GM23248 (cell line): ENCODE data around the gene PRSS57. TPM values are rescaled to one million over a fixed set of nuclear protein-coding genes. Genes with fewer than 3 reads are reported as not detected.
"Not testable (repeated sequence)": the region's sequence is repeated elsewhere in the genome, so short reads cannot be mapped to it uniquely, and the experiment has no call there.

Source experiments
- DNase-seq: peaks from one replicate; pipeline ENCODE4 v3.0.0-alpha.2; 2015
- H2AFZ ChIP-seq: fragments of 200-600 bp; sonication (generic); 2 replicates; pipeline ENCODE4 v1.6.1; 2016; ENCODE audit warnings: antibody characterized with exemption
- H3F3A ChIP-seq: fragments of 200-600 bp; sonication (generic); 2 replicates; pipeline ENCODE4 v1.6.1; 2016; ENCODE audit warnings: mild to moderate bottlenecking, antibody characterized with exemption, mixed run types; ENCODE audit not compliant: insufficient read depth
- H3K27ac ChIP-seq: fragments of 200-600 bp; sonication (generic); 2 replicates; pipeline ENCODE4 v1.5.1; 2016; ENCODE audit warnings: mild to moderate bottlenecking
- H3K27me3 ChIP-seq: fragments of 200-600 bp; sonication (generic); replicated peaks from 2 replicates; pipeline ENCODE4 v1.6.1; 2016; ENCODE audit warnings: mild to moderate bottlenecking; ENCODE audit not compliant: insufficient read depth
- H3K36me3 ChIP-seq: fragments of 200-600 bp; sonication (generic); 2 replicates; pipeline ENCODE4 v1.6.1; 2016; ENCODE audit warnings: low read depth, mild to moderate bottlenecking
- H3K4me1 ChIP-seq: fragments of 200-600 bp; sonication (generic); 2 replicates; pipeline ENCODE4 v1.6.1; 2016; ENCODE audit warnings: mild to moderate bottlenecking; ENCODE audit not compliant: insufficient read depth
- H3K4me2 ChIP-seq: fragments of 200-600 bp; sonication (generic); one replicate; pipeline ENCODE4 v1.6.1; 2016; ENCODE audit warnings: mild to moderate bottlenecking; ENCODE audit not compliant: unreplicated experiment
- H3K4me3 ChIP-seq: fragments of 200-600 bp; sonication (generic); 2 replicates; pipeline ENCODE4 v1.5.1; 2016; ENCODE audit warnings: mild to moderate bottlenecking
- H3K79me2 ChIP-seq: fragments of 200-600 bp; sonication (generic); 2 replicates; pipeline ENCODE4 v1.6.1; 2016; ENCODE audit warnings: mild to moderate bottlenecking; ENCODE audit not compliant: insufficient read depth
- H3K9ac ChIP-seq: fragments of 200-600 bp; sonication (generic); 2 replicates; pipeline ENCODE4 v1.6.1; 2016; ENCODE audit warnings: mild to moderate bottlenecking
- H3K9me2 ChIP-seq: fragments of 200-600 bp; sonication (generic); 2 replicates; pipeline ENCODE4 v1.6.1; 2016; ENCODE audit warnings: mixed run types, mild to moderate bottlenecking, moderate library complexity; ENCODE audit not compliant: insufficient read depth
- H3K9me3 ChIP-seq: fragments of 200-600 bp; sonication (generic); one replicate; pipeline ENCODE4 v1.6.1; 2017; ENCODE audit warnings: low read depth
- H4K20me1 ChIP-seq: fragments of 200-600 bp; sonication (generic); 2 replicates; pipeline ENCODE4 v1.6.0; 2016; ENCODE audit not compliant: insufficient read depth
- EZH2 ChIP-seq: fragments of 200-600 bp; sonication (generic); IDR thresholded peaks from 2 replicates; pipeline ENCODE4 v1.6.1; 2018; ENCODE audit warnings: antibody characterized with exemption, mild to moderate bottlenecking; ENCODE audit not compliant: insufficient read depth, poor library complexity, severe bottlenecking
- EZH2phosphoT487 ChIP-seq: fragments of 200-600 bp; sonication (generic); IDR thresholded peaks from 2 replicates; pipeline ENCODE4 v1.6.1; 2018; ENCODE audit warnings: antibody characterized with exemption, moderate library complexity, mild to moderate bottlenecking, low read depth; ENCODE audit not compliant: insufficient read depth
- WGBS, 2 experiments: methylation state at CpG; one replicate each; pipeline ENCODE4 v1.1.6; 2015 to 2017; ENCODE audit warnings: low lambda C conversion rate in 2 of 2, low coverage in 1 of 2; ENCODE audit errors: missing lambda C conversion rate in 2 of 2; 5-methylcytosine and 5-hydroxymethylcytosine counted together
- in situ Hi-C: fragments of 300-500 bp; cut with MboI; formaldehyde crosslinking; loops from 2 replicates; pipeline ENCODE4 v1.15.0; 2020
- polyA plus RNA-seq: library from polyadenylated mRNA; unstranded; fragments of >200 nt; fragmentation: Nextera tagmentation; extraction: Ambion mirVana; gene quantifications from 2 replicates; pipeline ENCODE4 v1.2.1, GENCODE V29; 2016
- total RNA-seq: library from RNA; depleted of rRNA; stranded (reverse); fragments of >200 nt; shearing (Covaris generic); gene quantifications from 2 replicates; pipeline ENCODE4 v1.2.3, GENCODE V29; 2014

Gene PRSS57
- total and polyA plus RNA-seq, 2 experiments from 2014 or later: not detected

- H3K27me3 ChIP-seq: no peaks in the 10 kb centered on the region
- H3K9ac ChIP-seq: no peak overlapping the region
- no peaks in the 10 kb centered on the region for H3K9me2 ChIP-seq
- H3K27ac ChIP-seq: no peak overlapping the region
- H2AFZ ChIP-seq: no peak overlapping the region
- no peaks in the 10 kb centered on the region for H3K36me3 ChIP-seq
- H3K79me2 ChIP-seq: no peaks in the 10 kb centered on the region
- H3K4me1 ChIP-seq: no peaks in the 10 kb centered on the region
- no peak overlapping the region for H3K4me2 ChIP-seq
- H3F3A ChIP-seq: no peaks in the 10 kb centered on the region
- no peak overlapping the region for H3K4me3 ChIP-seq
- no peaks in the 10 kb centered on the region for H3K9me3 ChIP-seq
- no peak for TF ChIP-seq EZH2
- TF ChIP-seq EZH2phosphoT487: no peak
- no peaks in the 10 kb centered on the region for H4K20me1 ChIP-seq
- DNase-seq: no peak
- in situ Hi-C loops: no loop called here
- WGBS, 2 experiments: 83 to 86% methylated on average over 13 of the region's 13 CpGs
Observed at GRCh38 chr19:734716-735115, 39.5 kb upstream of the PRSS57 start.

DNA sequence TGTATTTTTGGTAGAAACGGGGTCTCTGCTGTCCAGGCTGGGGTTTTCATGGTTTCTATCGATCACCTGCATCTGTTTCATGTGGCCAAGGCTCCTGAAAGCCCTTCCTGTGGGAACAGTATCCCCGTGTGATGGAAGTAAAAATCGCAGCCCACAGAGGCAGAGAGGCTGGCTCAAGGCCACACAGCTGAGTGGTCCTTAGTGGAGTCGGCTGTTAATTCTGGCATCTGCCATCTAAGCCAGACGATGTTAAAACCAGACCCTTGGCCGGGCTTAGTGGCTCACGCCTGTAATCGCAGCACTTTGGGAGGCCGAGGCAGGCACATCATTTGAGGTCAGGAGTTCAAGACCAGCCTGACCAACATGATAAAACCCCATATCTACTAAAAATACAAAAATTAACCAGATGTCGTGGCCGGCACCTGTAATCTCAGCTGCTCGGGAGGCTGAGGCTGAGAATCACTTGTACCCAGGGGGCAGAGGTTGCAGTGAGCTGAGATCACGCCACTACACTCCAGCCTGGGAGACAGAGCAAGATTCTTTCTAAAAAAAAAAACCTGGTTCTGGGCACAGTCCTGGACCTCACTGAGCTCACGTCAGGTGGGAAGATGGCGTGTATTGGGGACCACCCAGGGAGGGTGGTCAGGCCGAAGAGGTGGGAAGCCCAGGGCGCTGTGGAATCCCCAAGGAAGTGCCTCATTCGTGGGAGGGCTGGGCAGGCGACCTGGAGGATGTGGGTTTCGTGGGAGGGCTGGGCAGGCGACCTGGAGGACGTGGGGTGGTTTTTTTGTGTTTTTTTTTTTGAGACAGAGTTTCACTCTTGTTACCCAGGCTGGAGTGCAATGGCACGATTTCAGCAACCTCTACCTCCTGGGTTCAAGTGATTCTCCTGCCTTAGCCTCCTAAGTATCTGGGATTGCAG is 37.2 kb upstream of the PRSS57 start:
- Histone ChIP-seq H3K27me3 (no peaks in the 10 kb centered on the region), H3K4me1 (no peaks in the 10 kb centered on the region), H3K36me3 (no peaks in the 10 kb centered on the region), H3K9me2 (no peaks in the 10 kb centered on the region), H3K27ac (no peak overlapping the region), H3K4me3 (no peak overlapping the region), H3F3A (no peaks in the 10 kb centered on the region), H3K79me2 (no peaks in the 10 kb centered on the region), H3K9ac (no peak overlapping the region), H2AFZ (no peak overlapping the region), H3K4me2 (no peak overlapping the region), H4K20me1 (no peaks in the 10 kb centered on the region), H3K9me3 (no peaks in the 10 kb centered on the region)
- WGBS, 2 experiments: 67 to 68% methylated on average over 24 of the region's 24 CpGs
- TF ChIP-seq EZH2: no peak
- TF ChIP-seq EZH2phosphoT487: no peak
- in situ Hi-C loops: no loop called here
- no peak for DNase-seq

GRCh38 chr19:731000-731399 is 35.7 kb upstream of the PRSS57 start:
- no peak overlapping the region for H2AFZ ChIP-seq
- no peaks in the 10 kb centered on the region for H3K9me3 ChIP-seq
- H4K20me1 ChIP-seq: no peaks in the 10 kb centered on the region
- no peak overlapping the region for H3K9ac ChIP-seq
- no peak overlapping the region for H3K27ac ChIP-seq
- 94 to 95% methylated on average over 16 of the region's 16 CpGs for WGBS, 2 experiments
- no peaks in the 10 kb centered on the region for H3K79me2 ChIP-seq
- no peaks in the 10 kb centered on the region for H3K9me2 ChIP-seq
- H3K4me1 ChIP-seq: no peaks in the 10 kb centered on the region
- H3K27me3 ChIP-seq: no peaks in the 10 kb centered on the region
- DNase-seq: no peak
- in situ Hi-C loops: no loop called here
- TF ChIP-seq EZH2: no peak
- TF ChIP-seq EZH2phosphoT487: no peak
- no peak overlapping the region for H3K4me3 ChIP-seq
- no peak overlapping the region for H3K4me2 ChIP-seq
- H3F3A ChIP-seq: no peaks in the 10 kb centered on the region
- no peaks in the 10 kb centered on the region for H3K36me3 ChIP-seq

DNA sequence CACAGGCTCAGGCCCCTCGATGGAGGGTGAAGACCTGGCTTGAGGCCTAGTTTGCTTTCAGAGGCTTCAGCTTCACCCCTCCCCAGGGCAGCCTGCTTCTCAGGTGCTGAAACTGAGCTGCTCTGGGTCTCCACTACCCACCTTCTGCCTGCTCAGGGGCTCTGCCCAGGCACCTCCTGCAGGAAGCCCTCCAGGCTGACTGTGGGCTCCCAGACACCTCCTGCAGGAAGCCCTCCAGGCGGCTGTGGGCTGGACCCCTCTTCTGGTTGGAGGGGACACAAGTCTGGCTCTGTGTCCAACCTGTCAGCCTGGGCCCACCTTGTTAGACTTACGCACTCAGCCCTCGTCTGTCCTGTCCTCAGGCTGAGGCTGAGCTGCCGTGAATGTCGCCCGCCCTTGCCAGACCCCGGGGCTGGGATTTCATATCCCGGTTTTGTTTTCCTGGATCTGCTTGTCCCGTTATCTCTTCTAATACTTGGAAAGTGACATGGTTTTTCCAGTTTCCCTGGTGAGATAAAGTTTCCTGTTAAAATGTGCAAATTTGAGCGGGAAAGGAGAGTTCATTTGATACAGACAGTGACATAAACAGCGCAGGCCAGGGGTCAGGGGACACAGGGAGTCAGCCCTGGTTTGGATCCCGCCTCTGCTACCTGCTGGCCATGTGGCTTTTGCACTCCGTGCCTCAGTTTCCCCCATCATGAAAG is 34.9 kb upstream of the PRSS57 start:
- TF ChIP-seq EZH2phosphoT487 (no peak), EZH2 (no peak)
- no peak for DNase-seq
- Histone ChIP-seq H3K4me3 (no peak overlapping the region), H3K9ac (no peak overlapping the region), H3K4me2 (no peak overlapping the region), H3K9me2 (no peaks in the 10 kb centered on the region), H4K20me1 (no peaks in the 10 kb centered on the region), H3K9me3 (no peaks in the 10 kb centered on the region), H3K36me3 (no peaks in the 10 kb centered on the region), H3K27ac (no peak overlapping the region), H3K79me2 (no peaks in the 10 kb centered on the region), H3F3A (no peaks in the 10 kb centered on the region), H2AFZ (no peak overlapping the region), H3K27me3 (no peaks in the 10 kb centered on the region), H3K4me1 (no peaks in the 10 kb centered on the region)
- in situ Hi-C loops: no loop called here
- WGBS, 2 experiments: 62 to 73% methylated on average over 14 of the region's 14 CpGs

- H3K4me1 ChIP-seq, DNase-seq, H3K27me3 ChIP-seq, H3K4me2 ChIP-seq, H3K79me2 ChIP-seq, H3K27ac ChIP-seq, H2AFZ ChIP-seq, H3K36me3 ChIP-seq, in situ Hi-C loops, H4K20me1 ChIP-seq, H3K9me2 ChIP-seq, H3K9ac ChIP-seq, H3K9me3 ChIP-seq, H3F3A ChIP-seq, H3K4me3 ChIP-seq: not testable (repeated sequence)
- 88% methylated on average over 15 of the region's 15 CpGs for WGBS, 2 experiments
Observed at GRCh38 chr19:729564-729963, 34.3 kb upstream of the PRSS57 start.
